ENCODE measurements around the gene NECAB2. TPM values are rescaled to one million over a fixed set of nuclear protein-coding genes. Genes with fewer than 3 reads are reported as not detected.

Gene NECAB2
- total RNA-seq, 1 donor from 2014 or later, result 12.6 TPM

- Histone ChIP-seq H3K4me1 (peaks cover 5% of the 10 kb centered on the region), H2AFZ (replicated peaks) (no peak overlapping the region), H3K36me3 (no peaks in the 10 kb centered on the region), H3F3A (ENCODE audit: low read depth) (no peaks in the 10 kb centered on the region), H3K79me2 (ENCODE audit: low read depth) (no peaks in the 10 kb centered on the region), H3K27ac (no peak overlapping the region), H3K27me3 (no peaks in the 10 kb centered on the region), H3K4me3 (no peak overlapping the region), H4K20me1 (ENCODE audit: low read depth) (no peaks in the 10 kb centered on the region), H3K4me2 (no peak overlapping the region), H3K9ac (no peak overlapping the region), H3K9me3 (ENCODE audit: low read depth) (no peaks in the 10 kb centered on the region)
- TF ChIP-seq EZH2 (IDR thresholded peaks at IDR 0.05) (no peak), EZH2phosphoT487 (IDR thresholded peaks at IDR 0.05) (no peak)
- TF ChIP-seq, protein P1, sequence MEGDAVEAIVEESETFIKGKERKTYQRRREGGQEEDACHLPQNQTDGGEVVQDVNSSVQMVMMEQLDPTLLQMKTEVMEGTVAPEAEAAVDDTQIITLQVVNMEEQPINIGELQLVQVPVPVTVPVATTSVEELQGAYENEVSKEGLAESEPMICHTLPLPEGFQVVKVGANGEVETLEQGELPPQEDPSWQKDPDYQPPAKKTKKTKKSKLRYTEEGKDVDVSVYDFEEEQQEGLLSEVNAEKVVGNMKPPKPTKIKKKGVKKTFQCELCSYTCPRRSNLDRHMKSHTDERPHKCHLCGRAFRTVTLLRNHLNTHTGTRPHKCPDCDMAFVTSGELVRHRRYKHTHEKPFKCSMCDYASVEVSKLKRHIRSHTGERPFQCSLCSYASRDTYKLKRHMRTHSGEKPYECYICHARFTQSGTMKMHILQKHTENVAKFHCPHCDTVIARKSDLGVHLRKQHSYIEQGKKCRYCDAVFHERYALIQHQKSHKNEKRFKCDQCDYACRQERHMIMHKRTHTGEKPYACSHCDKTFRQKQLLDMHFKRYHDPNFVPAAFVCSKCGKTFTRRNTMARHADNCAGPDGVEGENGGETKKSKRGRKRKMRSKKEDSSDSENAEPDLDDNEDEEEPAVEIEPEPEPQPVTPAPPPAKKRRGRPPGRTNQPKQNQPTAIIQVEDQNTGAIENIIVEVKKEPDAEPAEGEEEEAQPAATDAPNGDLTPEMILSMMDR (IDR thresholded peaks at IDR 0.05), result no peak
- Mint-ChIP-seq H3K36me3 (peaks cover 2% of the 10 kb centered on the region), H3K9me3 (no peaks in the 10 kb centered on the region), H3K4me3 (no peak overlapping the region), H3K27me3 (ENCODE audit: insufficient read depth, low read depth) (peaks cover 7% of the 10 kb centered on the region), H3K27ac (no peak overlapping the region), H3K4me1 (peaks cover 12% of the 10 kb centered on the region)
- no peak for DNase-seq (ENCODE audit: low spot score)
Measured at GRCh38 chr16:83943516-83944050, 24.5 kb upstream of the NECAB2 start.

DNA sequence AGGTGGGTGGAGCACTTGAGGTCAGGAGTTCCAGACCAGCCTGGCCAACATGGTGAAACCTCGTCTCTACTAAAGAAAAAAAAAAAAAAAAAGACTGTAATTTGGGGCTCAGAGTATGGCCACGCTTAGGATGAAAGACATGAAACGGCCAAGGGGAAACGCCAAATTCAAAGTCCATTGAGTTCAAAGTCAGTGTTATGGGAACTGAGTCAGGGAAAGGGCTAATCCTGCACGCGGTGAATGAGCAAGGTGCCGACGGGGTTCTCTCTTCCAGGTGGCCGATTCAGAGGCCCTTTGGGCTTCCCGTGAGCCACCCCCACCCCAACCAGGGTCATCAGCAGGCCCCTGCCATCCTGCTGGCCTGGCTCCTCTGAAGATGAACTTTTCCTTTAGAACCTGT is 22.5 kb upstream of the NECAB2 start:
- no peak for DNase-seq (ENCODE audit: low spot score)
- Histone ChIP-seq H3K27ac (no peak overlapping the region), H3K4me1 (peaks cover under 1% of the 10 kb centered on the region), H3K27me3 (no peaks in the 10 kb centered on the region), H3K36me3 (no peaks in the 10 kb centered on the region), H2AFZ (replicated peaks) (no peak overlapping the region), H3K4me2 (no peak overlapping the region), H3K79me2 (ENCODE audit: low read depth) (no peaks in the 10 kb centered on the region), H3K4me3 (no peak overlapping the region), H4K20me1 (ENCODE audit: low read depth) (no peaks in the 10 kb centered on the region), H3F3A (ENCODE audit: low read depth) (peaks cover 5% of the 10 kb centered on the region), H3K9ac (no peak overlapping the region), H3K9me3 (ENCODE audit: low read depth) (no peaks in the 10 kb centered on the region)
- H3K27ac Mint-ChIP-seq, result no peak overlapping the region
- no peak for TF ChIP-seq EZH2 (IDR thresholded peaks at IDR 0.05)
- TF ChIP-seq, protein P1 (IDR thresholded peaks at IDR 0.05), result no peak
- no peak for TF ChIP-seq EZH2phosphoT487 (IDR thresholded peaks at IDR 0.05)
- H3K4me3 Mint-ChIP-seq, result no peak overlapping the region
- peaks cover 3% of the 10 kb centered on the region for H3K9me3 Mint-ChIP-seq
- H3K27me3 Mint-ChIP-seq (ENCODE audit: insufficient read depth, low read depth), result peaks cover 2% of the 10 kb centered on the region
- H3K4me1 Mint-ChIP-seq, result peaks cover 8% of the 10 kb centered on the region
- H3K36me3 Mint-ChIP-seq, result no peaks in the 10 kb centered on the region

DNA sequence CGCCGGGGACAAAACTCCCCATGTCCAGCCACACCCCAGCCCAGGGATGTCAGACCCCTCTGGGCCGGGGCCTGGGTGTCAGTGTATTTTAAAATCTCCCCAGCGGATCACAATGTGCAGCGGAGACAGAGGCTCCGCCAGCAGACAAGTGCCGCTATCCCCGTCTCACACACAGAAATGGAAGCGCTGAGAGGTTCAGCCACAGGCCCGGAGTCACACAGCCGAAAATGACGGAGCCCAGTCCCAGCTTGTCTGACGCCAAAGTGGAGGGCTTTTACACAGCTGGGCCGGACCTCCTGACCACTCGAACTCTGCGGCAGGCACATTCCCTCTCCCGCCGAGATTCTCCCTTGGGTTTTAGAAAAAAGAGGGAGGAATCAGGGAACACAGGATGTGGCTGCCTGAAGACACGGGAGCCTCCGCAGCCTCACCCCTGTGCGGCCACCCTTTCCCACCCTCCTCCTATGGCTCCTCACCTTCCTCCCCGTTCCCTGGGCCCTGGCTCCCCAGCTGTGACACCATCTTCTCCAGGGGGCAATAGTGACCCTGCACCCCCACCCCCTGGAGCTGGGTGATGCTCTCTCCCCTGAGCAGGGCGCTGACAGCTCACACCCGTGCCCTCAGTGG is 21.8 kb upstream of the NECAB2 start:
- Mint-ChIP-seq H3K36me3 (no peaks in the 10 kb centered on the region), H3K4me1 (peaks cover 3% of the 10 kb centered on the region), H3K4me3 (no peak overlapping the region), H3K9me3 (peaks cover 6% of the 10 kb centered on the region), H3K27ac (peak overlapping the region; percentile 57), H3K27me3 (ENCODE audit: insufficient read depth, low read depth) (peaks cover 4% of the 10 kb centered on the region)
- Histone ChIP-seq H3K27me3 (no peaks in the 10 kb centered on the region), H3K4me3 (no peak overlapping the region), H3K9ac (no peak overlapping the region), H3K4me1 (no peaks in the 10 kb centered on the region), H3K9me3 (ENCODE audit: low read depth) (no peaks in the 10 kb centered on the region), H4K20me1 (ENCODE audit: low read depth) (no peaks in the 10 kb centered on the region), H3K27ac (no peak overlapping the region), H2AFZ (replicated peaks) (no peak overlapping the region), H3F3A (ENCODE audit: low read depth) (peaks cover 10% of the 10 kb centered on the region), H3K36me3 (no peaks in the 10 kb centered on the region), H3K79me2 (ENCODE audit: low read depth) (no peaks in the 10 kb centered on the region), H3K4me2 (no peak overlapping the region)
- DNase-seq (ENCODE audit: low spot score), result no peak
- TF ChIP-seq EZH2phosphoT487 (IDR thresholded peaks at IDR 0.05) (no peak), EZH2 (IDR thresholded peaks at IDR 0.05) (no peak)
- TF ChIP-seq, protein P1 (IDR thresholded peaks at IDR 0.05), result no peak

Data from neural progenitor cell (in vitro differentiated cells).